H1 (cell line): ENCODE data around the gene FAM131C. TPM values are rescaled to one million over a fixed set of nuclear protein-coding genes. Genes with fewer than 3 reads are reported as not detected.

Source experiments
- EZH2 ChIP-seq: fragments of 200-600 bp; sonication (generic); IDR thresholded peaks from 2 replicates; pipeline ENCODE4 v1.7.1; 2012; ENCODE audit warnings: low read depth, mild to moderate bottlenecking, moderate library complexity, low read length, inconsistent platforms; ENCODE audit not compliant: severe bottlenecking
- FOSL1 ChIP-seq: IDR thresholded peaks from 2 replicates; pipeline ENCODE4 v1.6.1; 2011; ENCODE audit warnings: mild to moderate bottlenecking, low read depth, low read length, moderate library complexity; ENCODE audit not compliant: insufficient read depth
- GTF2F1 ChIP-seq: IDR thresholded peaks from 2 replicates; pipeline ENCODE4 v1.6.1; 2012; ENCODE audit warnings: low read depth, low read length, improper control_type of control experiment, borderline replicate concordance
- RAD21 ChIP-seq, 2 experiments: IDR thresholded peaks in 1 of 2; conservative IDR thresholded peaks in 1 of 2; 2 replicates each; pipeline ENCODE4 v1.6.1; 2011; ENCODE audit warnings: low read depth in 2 of 2, low read length in 2 of 2, improper control_type of control experiment in 1 of 2, inconsistent platforms in 1 of 2, mild to moderate bottlenecking in 1 of 2, moderate library complexity in 1 of 2
- SRF ChIP-seq: IDR thresholded peaks from 2 replicates; pipeline ENCODE4 v1.6.1; 2011; ENCODE audit warnings: mild to moderate bottlenecking, low read depth, low read length, moderate library complexity
- polyA plus RNA-seq, 7 experiments: library from polyadenylated mRNA; depleted of rRNA in 3 of 7; stranded (reverse) in 5 of 7; unstranded in 2 of 7; fragments of >200 nt in 5 of 7; fragments of 200-250 nt in 2 of 7; gene quantifications; 1 replicate in 5 of 7; 2 replicates in 1 of 7; 4 replicates in 1 of 7; pipeline versions ENCODE4 v1.2.1 to v1.2.3, GENCODE V29; 2011 to 2013; ENCODE audit warnings: missing spikeins in 2 of 7, mixed read lengths in 2 of 7
- total RNA-seq: library from RNA; stranded (reverse); fragmentation: NEBNext Ultra II Directional; extraction: Animal tissue kit (Norgen Biotek cat#: 25700); gene quantifications from 2 replicates; pipeline ENCODE4 v1.2.1, GENCODE V29; 2021

FAM131C gene
- total and polyA plus RNA-seq, 2 of the 8 experiments (the other 6 are each of a cell fraction or from before 2014, with no cell fraction given), result 0.73 to 0.78 TPM

GRCh38 chr1:16088351-16088911 lies 15.0 kb upstream of the FAM131C start (continued):
- TF ChIP-seq RAD21 (IDR thresholded peaks at IDR 0.05 in 1 of 2, conservative IDR thresholded peaks at IDR 0.05 in 1 of 2; ENCODE audit: low read depth in 2 of 2, low read length in 2 of 2) (no peak), SRF (no peak), FOSL1 (no peak), GTF2F1 (no peak), EZH2 (no peak)
